AML-193 (cell line): ENCODE data around the gene LRRK2.
"Not testable (repeated sequence)": the region's sequence is repeated elsewhere in the genome, so short reads cannot be mapped to it uniquely, and the experiment has no call there.

Source experiments
- DNase-seq, 2 experiments: peaks; one replicate each; lab custom pipeline; 2025; lab: John Stamatoyannopoulos, UW

LRRK2 gene

GRCh38 chr12:40248034-40248433, 23.2 kb downstream of the LRRK2 start:
- DNase-seq, result no peak

GRCh38 chr12:40248585-40249297, 23.9 kb downstream of the LRRK2 start:
- DNase-seq, result no peak

GRCh38 chr12:40250652-40251051, 25.9 kb downstream of the LRRK2 start:
- not testable (repeated sequence) for DNase-seq

GRCh38 chr12:40253936-40254335, 29.1 kb downstream of the LRRK2 start:
- DNase-seq, result no peak

GRCh38 chr12:40254455-40255085, 29.8 kb downstream of the LRRK2 start:
- DNase-seq, result no peak

GRCh38 chr12:40258371-40258770, 33.6 kb downstream of the LRRK2 start:
- no peak for DNase-seq

- DNase-seq, result no peak
Observed at GRCh38 chr12:40261937-40262336, 37.1 kb downstream of the LRRK2 start.

- no peak for DNase-seq
Observed at GRCh38 chr12:40262657-40263056, 37.9 kb downstream of the LRRK2 start.

- DNase-seq, result no peak
Observed at GRCh38 chr12:40263616-40264409, 39.0 kb downstream of the LRRK2 start.

- DNase-seq, result no peak
Observed at GRCh38 chr12:40271981-40272664, 47.3 kb downstream of the LRRK2 start.

- no peak for DNase-seq
Observed at GRCh38 chr12:40281791-40282364, 57.1 kb downstream of the LRRK2 start.

- no peak for DNase-seq
Observed at GRCh38 chr12:40286583-40286982, 61.8 kb downstream of the LRRK2 start.

- DNase-seq, result no peak
Observed at GRCh38 chr12:40287369-40287975, 62.7 kb downstream of the LRRK2 start.

- no peak for DNase-seq
Observed at GRCh38 chr12:40292788-40293429, 68.1 kb downstream of the LRRK2 start.

- no peak for DNase-seq
Observed at GRCh38 chr12:40298341-40298740, 73.5 kb downstream of the LRRK2 start.

- DNase-seq, result no peak
Observed at GRCh38 chr12:40300490-40300889, 75.7 kb downstream of the LRRK2 start.

- no peak for DNase-seq
Observed at GRCh38 chr12:40309001-40309400, 84.2 kb downstream of the LRRK2 start.

- no peak for DNase-seq
Observed at GRCh38 chr12:40310211-40310610, 85.4 kb downstream of the LRRK2 start.

GRCh38 chr12:40312196-40312595, 87.4 kb downstream of the LRRK2 start:
- no peak for DNase-seq

- DNase-seq, result peak; percentile 2 to 26
Observed at GRCh38 chr12:40312982-40313576, 88.3 kb downstream of the LRRK2 start.

- no peak for DNase-seq
Observed at GRCh38 chr12:40313928-40314327, 89.1 kb downstream of the LRRK2 start.
